A673 (cell line): ENCODE measurements around the gene GALNT11. TPM values are rescaled to one million over a fixed set of nuclear protein-coding genes. Genes with fewer than 3 reads are reported as not detected.

ENCODE experiments used
- BruUV-seq: library from RNA; stranded (reverse); fragments of 400-500 nt; replicated peaks from 2 replicates; lab custom pipeline; 2021; lab: Mats Ljungman, UMichigan
- CTCF ChIA-PET: fragments of 300-600 bp; sonication (Branson Sonifier 250); formaldehyde crosslinking; loops from one replicate; lab custom pipeline; 2022; ENCODE audit warnings: antibody characterized with exemption; lab: Charles Lee
- POLR2A ChIA-PET: fragments of 300-600 bp; sonication (Branson Sonifier 250); formaldehyde crosslinking; loops from one replicate; lab custom pipeline; 2022; ENCODE audit warnings: antibody characterized with exemption; ENCODE audit not compliant: low non-redundant PET; lab: Charles Lee
- DNase-seq: peaks from one replicate; pipeline ENCODE4 v3.0.0-alpha.2; 2015; ENCODE audit warnings: low spot score
- H3K27ac ChIP-seq: fragments of 200-600 bp; sonication (generic); 2 replicates; pipeline ENCODE4 v1.5.1; 2016; ENCODE audit warnings: mixed run types, low read depth, mild to moderate bottlenecking, mixed read lengths, antibody characterized with exemption, low read length; ENCODE audit not compliant: poor library complexity, severe bottlenecking
- H3K27me3 ChIP-seq: fragments of 200-600 bp; sonication (generic); replicated peaks from 2 replicates; pipeline ENCODE4 v1.6.1; 2017; ENCODE audit warnings: mixed run types, low read depth, mild to moderate bottlenecking, mixed read lengths, antibody characterized with exemption, low read length; ENCODE audit not compliant: insufficient read depth, poor library complexity
- H3K36me3 ChIP-seq: fragments of 200-600 bp; sonication (generic); 2 replicates; pipeline ENCODE4 v1.6.1; 2016; ENCODE audit warnings: mixed run types, mild to moderate bottlenecking, mixed read lengths, antibody characterized with exemption, low read length; ENCODE audit not compliant: insufficient read depth, poor library complexity, severe bottlenecking
- H3K4me1 ChIP-seq: fragments of 200-600 bp; sonication (generic); 2 replicates; pipeline ENCODE4 v1.6.1; 2017; ENCODE audit warnings: mixed run types, mild to moderate bottlenecking, mixed read lengths, antibody characterized with exemption, low read length; ENCODE audit not compliant: insufficient read depth, poor library complexity, severe bottlenecking
- H3K4me3 ChIP-seq: fragments of 200-600 bp; sonication (generic); 2 replicates; pipeline ENCODE4 v1.5.1; 2016; ENCODE audit warnings: low read depth, mixed run types, mild to moderate bottlenecking, mixed read lengths, low read length; ENCODE audit not compliant: poor library complexity, severe bottlenecking
- H3K9me3 ChIP-seq: fragments of 200-600 bp; sonication (generic); 2 replicates; pipeline ENCODE4 v1.6.1; 2016; ENCODE audit warnings: mixed run types, low read depth, mild to moderate bottlenecking, mixed read lengths, antibody characterized with exemption, low read length; ENCODE audit not compliant: poor library complexity, severe bottlenecking
- EZH2 ChIP-seq: fragments of 200-600 bp; sonication (generic); IDR thresholded peaks from 2 replicates; pipeline ENCODE4 v1.6.1; 2017; ENCODE audit warnings: borderline replicate concordance, low read depth, mild to moderate bottlenecking, mixed read lengths, antibody characterized with exemption, low read length; ENCODE audit not compliant: poor library complexity, severe bottlenecking
- intact Hi-C: fragments of 100-400 bp; cut with micrococcal nuclease; formaldehyde crosslinking; loops from one replicate; pipeline ENCODE4 v1.10.0; 2022; ENCODE audit not compliant: unreplicated experiment
- total RNA-seq: library from RNA; stranded (reverse); gene quantifications from 2 replicates; pipeline ENCODE4 v1.2.3, GENCODE V29; 2021
- TF ChIP-seq, protein P1 (sequence below): fragments of 300-800, 200-600 bp; sonication (generic); conservative IDR thresholded peaks from 2 replicates; pipeline ENCODE4 v1.5.1; 2017; ENCODE audit warnings: low read depth, mild to moderate bottlenecking, antibody characterized with exemption, low read length, moderate library complexity, mixed read lengths

The GALNT11 gene
- total RNA-seq, 1 experiment from 2014 or later: 35.5 TPM

DNA sequence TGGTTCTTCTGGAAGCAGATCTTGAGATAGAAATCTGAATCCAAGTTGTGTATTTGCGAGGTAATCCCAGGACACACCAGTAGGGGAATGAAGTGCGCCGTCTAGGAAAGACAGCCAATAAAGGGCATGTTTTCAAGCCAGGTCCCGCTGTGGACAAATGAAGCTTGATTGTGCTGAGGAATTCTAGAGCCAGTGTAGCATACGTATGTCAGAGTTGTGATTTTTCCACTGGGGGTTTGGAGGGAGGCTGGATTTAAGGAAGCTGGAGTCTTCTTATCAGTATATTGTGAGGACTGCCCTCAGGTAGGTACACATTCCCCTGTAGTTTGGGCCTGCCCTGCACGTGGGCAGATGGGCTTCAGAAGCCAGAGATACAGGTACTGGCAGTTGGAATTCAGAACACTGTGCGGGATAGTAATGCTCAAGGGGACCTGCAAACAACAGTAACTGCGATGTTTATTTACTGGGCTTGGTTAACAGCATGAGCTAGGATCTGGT lies 50.9 kb downstream of the GALNT11 start:
- H3K27me3 ChIP-seq: no peaks in the 10 kb centered on the region
- peak; percentile 45 for DNase-seq
- no TSS peak for BruUV-seq
- H3K36me3 ChIP-seq: no peaks in the 10 kb centered on the region
- no peak overlapping the region for H3K27ac ChIP-seq
- no peak for TF ChIP-seq EZH2
- TF ChIP-seq, protein P1, sequence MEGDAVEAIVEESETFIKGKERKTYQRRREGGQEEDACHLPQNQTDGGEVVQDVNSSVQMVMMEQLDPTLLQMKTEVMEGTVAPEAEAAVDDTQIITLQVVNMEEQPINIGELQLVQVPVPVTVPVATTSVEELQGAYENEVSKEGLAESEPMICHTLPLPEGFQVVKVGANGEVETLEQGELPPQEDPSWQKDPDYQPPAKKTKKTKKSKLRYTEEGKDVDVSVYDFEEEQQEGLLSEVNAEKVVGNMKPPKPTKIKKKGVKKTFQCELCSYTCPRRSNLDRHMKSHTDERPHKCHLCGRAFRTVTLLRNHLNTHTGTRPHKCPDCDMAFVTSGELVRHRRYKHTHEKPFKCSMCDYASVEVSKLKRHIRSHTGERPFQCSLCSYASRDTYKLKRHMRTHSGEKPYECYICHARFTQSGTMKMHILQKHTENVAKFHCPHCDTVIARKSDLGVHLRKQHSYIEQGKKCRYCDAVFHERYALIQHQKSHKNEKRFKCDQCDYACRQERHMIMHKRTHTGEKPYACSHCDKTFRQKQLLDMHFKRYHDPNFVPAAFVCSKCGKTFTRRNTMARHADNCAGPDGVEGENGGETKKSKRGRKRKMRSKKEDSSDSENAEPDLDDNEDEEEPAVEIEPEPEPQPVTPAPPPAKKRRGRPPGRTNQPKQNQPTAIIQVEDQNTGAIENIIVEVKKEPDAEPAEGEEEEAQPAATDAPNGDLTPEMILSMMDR: peak; percentile 63
- no peaks in the 10 kb centered on the region for H3K9me3 ChIP-seq
- H3K4me1 ChIP-seq: peaks cover 18% of the 10 kb centered on the region
- POLR2A ChIA-PET: no interaction called here
- no peak overlapping the region for H3K4me3 ChIP-seq
- CTCF ChIA-PET: no interaction called here
- intact Hi-C loops: no loop called here

DNA sequence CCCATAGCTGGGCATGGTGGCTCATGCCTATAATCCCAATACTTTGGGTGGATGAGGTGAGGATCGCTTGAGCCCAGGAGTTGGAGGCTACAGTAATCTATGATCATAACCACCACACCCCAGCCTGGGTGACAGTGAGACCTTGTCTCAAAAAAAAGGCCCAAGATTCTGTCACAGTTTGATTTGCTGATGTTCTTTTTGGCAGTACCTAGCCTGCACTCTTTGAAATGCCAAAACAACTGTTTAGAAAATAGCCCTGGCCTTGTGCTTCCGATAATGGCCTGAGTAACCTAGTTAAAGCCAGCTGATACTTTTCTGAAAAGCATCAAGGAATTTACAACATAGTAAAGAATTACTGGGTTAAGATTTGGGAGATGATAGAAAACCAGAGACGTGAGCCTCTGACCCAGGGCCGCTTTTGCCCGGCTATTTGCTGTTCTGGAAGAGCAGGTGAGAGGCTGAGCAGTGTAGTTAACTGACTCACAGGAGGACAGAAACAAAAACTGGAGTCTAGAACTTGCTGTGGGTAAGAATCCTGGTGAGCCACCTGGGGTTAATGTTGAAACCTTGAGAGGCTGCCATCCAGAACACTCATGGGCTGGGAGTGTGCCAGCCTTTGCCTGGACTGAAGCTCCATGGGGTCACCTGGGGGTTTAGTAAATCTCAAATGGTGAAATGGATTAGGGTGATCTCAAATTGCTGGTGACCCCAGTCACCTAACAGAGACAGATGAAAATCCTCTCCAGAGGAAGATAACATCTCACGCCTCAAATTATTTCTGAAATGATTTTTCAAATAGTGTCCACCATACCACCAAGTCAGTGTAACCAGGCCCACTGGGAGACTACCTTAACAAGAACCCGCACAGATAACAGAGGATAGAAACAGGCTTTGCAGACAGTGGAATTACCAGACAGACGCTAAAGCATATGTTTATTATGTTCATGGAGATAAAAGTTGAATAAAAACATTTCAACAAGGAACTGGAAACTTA lies 51.8 kb downstream of the GALNT11 start:
- BruUV-seq: no TSS peak
- ChIA-PET CTCF (no interaction called here), POLR2A (no interaction called here)
- Histone ChIP-seq H3K27me3 (no peaks in the 10 kb centered on the region), H3K27ac (peak overlapping the region; percentile 12), H3K4me3 (no peak overlapping the region), H3K36me3 (no peaks in the 10 kb centered on the region), H3K9me3 (no peaks in the 10 kb centered on the region), H3K4me1 (peaks cover 18% of the 10 kb centered on the region)
- TF ChIP-seq EZH2: no peak
- TF ChIP-seq, protein P1: no peak
- intact Hi-C loops: no loop called here
- no peak for DNase-seq

DNA sequence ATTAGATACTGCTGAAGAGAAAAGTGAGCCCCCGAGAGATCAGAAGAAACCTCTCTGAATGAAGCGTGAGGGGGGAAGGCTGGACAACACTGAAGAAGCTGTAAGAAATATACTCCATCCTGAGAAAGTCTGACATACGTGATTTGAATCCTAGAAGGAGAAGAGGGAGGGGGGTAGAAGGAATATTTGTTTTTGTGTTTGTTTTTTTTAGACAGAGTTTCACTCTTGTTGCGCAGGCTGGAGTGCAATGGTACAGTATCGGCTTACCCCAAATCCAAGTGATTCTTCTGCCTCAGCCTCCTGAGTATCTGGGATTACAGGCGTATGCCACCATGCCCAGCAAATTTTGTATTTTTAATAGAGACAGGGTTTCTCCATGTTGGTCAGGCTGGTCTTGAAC lies 52.6 kb downstream of the GALNT11 start:
- no peak for DNase-seq
- intact Hi-C loops: no loop called here
- CTCF ChIA-PET: no interaction called here
- POLR2A ChIA-PET: no interaction called here
- no peak overlapping the region for H3K4me3 ChIP-seq
- H3K36me3 ChIP-seq: no peaks in the 10 kb centered on the region
- TF ChIP-seq EZH2: no peak
- TF ChIP-seq, protein P1: no peak
- no peaks in the 10 kb centered on the region for H3K9me3 ChIP-seq
- H3K4me1 ChIP-seq: peaks cover 18% of the 10 kb centered on the region
- BruUV-seq: no TSS peak
- H3K27me3 ChIP-seq: no peaks in the 10 kb centered on the region
- peak overlapping the region; percentile 12 for H3K27ac ChIP-seq
